Stimulated activated CD4-positive, alpha-beta T cell treated with anti-CD3 and anti-CD28 coated beads, Interleukin-4, amount 100 ng/mL, for 48 hours (primary cell): Measurements from ENCODE around the gene LMBR1L.

Experiments used
- DNase-seq, 2 donors: peaks; one replicate each; pipeline ENCODE4 v3.0.0-alpha.2; 2020; ENCODE audit warnings: low read depth in 2 of 2

Gene LMBR1L

DNA sequence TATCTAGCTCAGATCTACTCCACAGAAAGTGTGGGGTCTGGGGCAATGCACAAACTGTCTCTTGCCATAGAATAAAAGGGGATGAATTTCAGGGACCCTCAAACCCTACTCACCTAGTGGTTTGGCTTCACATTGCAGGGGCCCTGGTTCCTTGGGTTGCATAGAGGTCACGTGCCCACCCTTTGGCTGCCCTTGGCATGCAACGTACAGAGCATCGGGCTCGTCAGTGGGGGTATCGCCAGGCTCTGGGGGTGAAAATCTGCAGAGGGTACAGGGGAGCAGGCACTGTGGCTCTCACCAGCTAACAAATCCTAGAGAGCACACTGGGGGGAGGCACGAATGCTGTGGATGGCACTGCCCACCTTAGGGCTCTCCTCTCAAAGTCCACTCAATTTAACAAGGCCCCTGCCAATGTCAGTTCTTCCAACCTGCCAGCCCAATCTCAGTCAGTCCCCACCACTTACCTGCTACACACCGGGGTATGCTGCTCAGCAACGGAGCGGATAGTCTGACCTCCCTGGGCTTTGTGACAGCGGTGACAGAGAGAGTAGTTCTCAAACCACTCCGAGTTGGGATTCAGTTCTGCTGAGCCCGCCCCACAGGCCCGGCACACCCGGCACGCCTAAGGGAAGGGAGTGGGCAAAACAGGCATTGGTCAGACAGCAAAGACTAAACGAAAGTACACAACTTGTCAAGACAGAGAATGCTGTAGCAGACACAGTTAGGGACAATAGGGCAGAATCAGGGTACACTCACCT lies 58.0 kb downstream of the LMBR1L start:
- no peak for DNase-seq

GRCh38 chr12:49051777-49052438 lies 58.7 kb downstream of the LMBR1L start:
- no peak for DNase-seq

GRCh38 chr12:49051373-49051764 lies 59.3 kb downstream of the LMBR1L start:
- no peak for DNase-seq

- no peak for DNase-seq
These were observed 59.9 kb downstream of the LMBR1L start for GRCh38 chr12:49050507-49051372.

GRCh38 chr12:49049566-49050224 lies 61.0 kb downstream of the LMBR1L start:
- DNase-seq: no peak

- DNase-seq: no peak
These were observed 61.7 kb downstream of the LMBR1L start for GRCh38 chr12:49048953-49049352.
